ENCODE results near the gene GRID1. TPM values are rescaled to one million over a fixed set of nuclear protein-coding genes. Genes with fewer than 3 reads are reported as not detected.
"Not testable (repeated sequence)": the region's sequence is repeated elsewhere in the genome, so short reads cannot be mapped to it uniquely, and the experiment has no call there.

GRID1 gene
- total RNA-seq, 2 donors from 2014 or later: 0.27 to 0.85 TPM

GRCh38 chr10:86246279-86246940 is 120.2 kb downstream of the GRID1 start:
- no peak overlapping the region for H3K27ac ChIP-seq
- H3K9me3 ChIP-seq: no peaks in the 10 kb centered on the region
- H3K27me3 ChIP-seq (replicated peaks; ENCODE audit: insufficient read depth): no peaks in the 10 kb centered on the region
- no peak for DNase-seq (ENCODE audit: low spot score)
- H3K36me3 ChIP-seq: no peaks in the 10 kb centered on the region
- H3K4me3 ChIP-seq: no peak overlapping the region
- ATAC-seq (ENCODE audit: insufficient number of reproducible peaks, low FRiP score, low read depth): no peak
- TF ChIP-seq, protein P1, sequence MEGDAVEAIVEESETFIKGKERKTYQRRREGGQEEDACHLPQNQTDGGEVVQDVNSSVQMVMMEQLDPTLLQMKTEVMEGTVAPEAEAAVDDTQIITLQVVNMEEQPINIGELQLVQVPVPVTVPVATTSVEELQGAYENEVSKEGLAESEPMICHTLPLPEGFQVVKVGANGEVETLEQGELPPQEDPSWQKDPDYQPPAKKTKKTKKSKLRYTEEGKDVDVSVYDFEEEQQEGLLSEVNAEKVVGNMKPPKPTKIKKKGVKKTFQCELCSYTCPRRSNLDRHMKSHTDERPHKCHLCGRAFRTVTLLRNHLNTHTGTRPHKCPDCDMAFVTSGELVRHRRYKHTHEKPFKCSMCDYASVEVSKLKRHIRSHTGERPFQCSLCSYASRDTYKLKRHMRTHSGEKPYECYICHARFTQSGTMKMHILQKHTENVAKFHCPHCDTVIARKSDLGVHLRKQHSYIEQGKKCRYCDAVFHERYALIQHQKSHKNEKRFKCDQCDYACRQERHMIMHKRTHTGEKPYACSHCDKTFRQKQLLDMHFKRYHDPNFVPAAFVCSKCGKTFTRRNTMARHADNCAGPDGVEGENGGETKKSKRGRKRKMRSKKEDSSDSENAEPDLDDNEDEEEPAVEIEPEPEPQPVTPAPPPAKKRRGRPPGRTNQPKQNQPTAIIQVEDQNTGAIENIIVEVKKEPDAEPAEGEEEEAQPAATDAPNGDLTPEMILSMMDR (IDR thresholded peaks at IDR 0.05): no peak
- H3K4me1 ChIP-seq (ENCODE audit: control insufficient read depth in 1 of 2, low read depth in 2 of 2): peaks cover 0 to 12% of the 10 kb centered on the region in 2 donors

DNA sequence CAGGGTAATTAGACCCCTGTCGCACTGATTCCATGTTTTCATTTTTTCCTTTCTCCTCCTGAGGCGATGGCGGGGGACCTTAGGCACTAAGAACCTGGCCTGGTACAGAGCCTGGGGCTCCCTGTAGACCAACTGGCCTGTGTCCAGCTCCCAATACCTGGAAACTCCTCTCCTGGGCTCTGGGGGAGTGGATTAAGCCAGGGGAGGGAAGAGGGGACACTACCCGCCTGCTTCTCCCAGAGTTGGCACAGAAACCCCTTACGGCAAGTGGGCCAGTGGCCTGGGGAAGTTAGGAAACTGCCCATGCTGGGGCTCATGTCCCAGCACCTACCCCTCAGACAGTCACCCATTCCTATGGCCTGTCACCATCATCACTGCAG is 121.6 kb downstream of the GRID1 start:
- no peaks in the 10 kb centered on the region for H3K36me3 ChIP-seq
- H3K27ac ChIP-seq: no peak overlapping the region
- H3K9me3 ChIP-seq: no peaks in the 10 kb centered on the region
- ATAC-seq (ENCODE audit: insufficient number of reproducible peaks, low FRiP score, low read depth): no peak
- no peak for DNase-seq (ENCODE audit: low spot score)
- H3K4me1 ChIP-seq (ENCODE audit: control insufficient read depth in 1 of 2, low read depth in 2 of 2): peaks cover 0 to 4% of the 10 kb centered on the region in 2 donors
- no peak overlapping the region for H3K4me3 ChIP-seq
- TF ChIP-seq, protein P1 (IDR thresholded peaks at IDR 0.05): no peak
- H3K27me3 ChIP-seq (replicated peaks; ENCODE audit: insufficient read depth): no peaks in the 10 kb centered on the region

GRCh38 chr10:86244297-86245014 is 122.1 kb downstream of the GRID1 start:
- Histone ChIP-seq H3K4me1 (ENCODE audit: control insufficient read depth in 1 of 2, low read depth in 2 of 2) (no peaks in the 10 kb centered on the region), H3K4me3 (no peak overlapping the region), H3K9me3 (no peaks in the 10 kb centered on the region), H3K36me3 (no peaks in the 10 kb centered on the region), H3K27me3 (replicated peaks; ENCODE audit: insufficient read depth) (no peaks in the 10 kb centered on the region), H3K27ac (no peak overlapping the region)
- no peak for ATAC-seq (ENCODE audit: insufficient number of reproducible peaks, low FRiP score, low read depth)
- TF ChIP-seq, protein P1 (IDR thresholded peaks at IDR 0.05): no peak
- DNase-seq (ENCODE audit: low spot score): no peak

- DNase-seq (ENCODE audit: low spot score): no peak
- H3K9me3 ChIP-seq: no peaks in the 10 kb centered on the region
- no peak overlapping the region for H3K27ac ChIP-seq
- H3K36me3 ChIP-seq: no peaks in the 10 kb centered on the region
- H3K27me3 ChIP-seq (replicated peaks; ENCODE audit: insufficient read depth): no peaks in the 10 kb centered on the region
- no peak for ATAC-seq (ENCODE audit: insufficient number of reproducible peaks, low FRiP score, low read depth)
- no peak overlapping the region for H3K4me3 ChIP-seq
- TF ChIP-seq, protein P1 (IDR thresholded peaks at IDR 0.05): no peak
- H3K4me1 ChIP-seq (ENCODE audit: control insufficient read depth in 1 of 2, low read depth in 2 of 2): no peaks in the 10 kb centered on the region
These were observed 122.9 kb downstream of the GRID1 start for GRCh38 chr10:86243651-86244155.

- ATAC-seq (ENCODE audit: insufficient number of reproducible peaks, low FRiP score, low read depth) (no peak), DNase-seq (ENCODE audit: low spot score) (no peak)
- Histone ChIP-seq H3K36me3 (no peaks in the 10 kb centered on the region), H3K27me3 (replicated peaks; ENCODE audit: insufficient read depth) (no peaks in the 10 kb centered on the region), H3K27ac (no peak overlapping the region), H3K4me3 (no peak overlapping the region), H3K4me1 (ENCODE audit: control insufficient read depth in 1 of 2, low read depth in 2 of 2) (no peaks in the 10 kb centered on the region), H3K9me3 (no peaks in the 10 kb centered on the region)
- TF ChIP-seq, protein P1 (IDR thresholded peaks at IDR 0.05): no peak
These were observed 123.8 kb downstream of the GRID1 start for GRCh38 chr10:86242761-86243160.

DNA sequence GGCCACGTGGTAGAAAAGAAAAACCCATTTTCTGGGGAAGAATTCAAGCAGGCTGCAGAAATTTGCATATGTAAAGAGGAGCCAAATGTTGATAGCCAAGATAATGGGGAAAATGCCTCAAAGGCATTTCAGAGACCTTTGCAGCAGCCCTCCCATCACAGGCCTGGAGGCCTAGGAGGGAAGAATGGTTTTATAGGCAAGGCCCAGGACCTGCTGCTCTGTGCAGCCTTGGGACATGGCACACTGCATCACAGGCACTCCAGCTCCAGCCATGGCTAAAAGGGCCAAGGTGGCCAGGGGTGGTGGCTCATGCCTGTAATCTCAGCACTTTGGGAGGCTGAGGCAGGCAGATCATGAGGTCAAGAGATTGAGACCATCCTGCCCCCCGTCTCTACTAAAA is 128.5 kb downstream of the GRID1 start:
- not testable (repeated sequence) for H3K27me3 ChIP-seq (replicated peaks; ENCODE audit: insufficient read depth); H3K4me1 ChIP-seq (ENCODE audit: control insufficient read depth in 1 of 2, low read depth in 2 of 2); DNase-seq (ENCODE audit: low spot score); ATAC-seq (ENCODE audit: insufficient number of reproducible peaks, low FRiP score, low read depth); H3K4me3 ChIP-seq; H3K36me3 ChIP-seq; H3K9me3 ChIP-seq; H3K27ac ChIP-seq
